Natural killer cell (primary cell): Measurements from ENCODE around the gene MTG2. TPM values are rescaled to one million over a fixed set of nuclear protein-coding genes. Genes with fewer than 3 reads are reported as not detected.

ENCODE experiments used
- ATAC-seq, 3 donors: fragments of 150-1000 bp in 2 of 3; fragments of 200-7000 bp in 1 of 3; cut with Tn5 transposase; 1 replicate in 1 of 3; 2 replicates in 2 of 3; pipeline ENCODE4 v1.10.0; 2021; ENCODE audit warnings: mild to moderate bottlenecking in 2 of 3, moderate library complexity in 2 of 3
- DNase-seq, 2 donors: peaks; one replicate each; pipeline versions ENCODE4 v3.0.0 to v3.0.0-alpha.2; 2013 to 2021; ENCODE audit warnings: mixed read lengths in 1 of 2
- H3K27ac ChIP-seq: one replicate; pipeline ENCODE4 v1.5.1; 2013; ENCODE audit warnings: mild to moderate bottlenecking, low read length
- H3K27me3 ChIP-seq: one replicate; pipeline ENCODE4 v1.6.1; 2013; ENCODE audit warnings: low read length; ENCODE audit not compliant: control insufficient read depth, insufficient read depth
- H3K36me3 ChIP-seq: one replicate; pipeline ENCODE4 v1.6.1; 2013; ENCODE audit warnings: low read length; ENCODE audit not compliant: control insufficient read depth, insufficient read depth
- H3K4me1 ChIP-seq: one replicate; pipeline ENCODE4 v1.6.1; 2013; ENCODE audit warnings: low read length; ENCODE audit not compliant: control insufficient read depth, insufficient read depth
- H3K4me3 ChIP-seq: one replicate; pipeline ENCODE4 v1.5.1; 2013; ENCODE audit warnings: low read length
- H3K9me3 ChIP-seq: one replicate; pipeline ENCODE4 v1.6.1; 2013; ENCODE audit warnings: low read length; ENCODE audit not compliant: control insufficient read depth, insufficient read depth
- H3K27ac Mint-ChIP-seq, 2 donors: one replicate each; pipeline ENCODE4 v1.8.0; 2022; ENCODE audit warnings: mild to moderate bottlenecking in 2 of 2, mixed read lengths in 2 of 2, moderate library complexity in 1 of 2
- H3K27me3 Mint-ChIP-seq, 2 donors: one replicate each; pipeline ENCODE4 v1.8.0; 2022; ENCODE audit warnings: low read depth in 2 of 2, mixed read lengths in 2 of 2
- H3K36me3 Mint-ChIP-seq: one replicate; pipeline ENCODE4 v1.8.0; 2022; ENCODE audit warnings: mixed read lengths
- H3K4me1 Mint-ChIP-seq, 2 donors: one replicate each; pipeline ENCODE4 v1.8.0; 2022; ENCODE audit warnings: mixed read lengths in 2 of 2
- H3K4me3 Mint-ChIP-seq: one replicate; pipeline ENCODE4 v1.8.0; 2022; ENCODE audit warnings: mild to moderate bottlenecking, moderate library complexity, mixed read lengths
- H3K9me3 Mint-ChIP-seq, 2 donors: one replicate each; pipeline ENCODE4 v1.8.0; 2022; ENCODE audit warnings: mixed read lengths in 2 of 2
- CTCF ChIP-seq: fragments of 200-600 bp; IDR thresholded peaks from one replicate; pipeline ENCODE4 v1.8.0; 2022; ENCODE audit warnings: antibody characterized with exemption
- WGBS: methylation state at CpG from one replicate; pipeline ENCODE4 v1.1.7; 2013; ENCODE audit warnings: missing lambda C conversion rate; ENCODE audit not compliant: insufficient coverage; 5-methylcytosine and 5-hydroxymethylcytosine counted together
- intact Hi-C: fragments of 100-400 bp; cut with micrococcal nuclease; formaldehyde crosslinking; loops from one replicate; pipeline ENCODE4 v1.14.2; 2022
- total RNA-seq, 4 donors: library from RNA; stranded (reverse); fragments of 120-200 nt in 1 of 4; gene quantifications; one replicate each; pipeline versions ENCODE4 v1.2.3 to v1.2.4, GENCODE V29; 2013 to 2022

MTG2 gene
- total RNA-seq, 3 donors from 2014 or later (not counting 1 experiment from before 2014, with no cell fraction given), result 16.8 to 25.8 (median 25.3) TPM

- Mint-ChIP-seq H3K4me3 (no peak overlapping the region), H3K9me3 (no peaks in the 10 kb centered on the region), H3K27ac (no peak overlapping the region), H3K4me1 (no peaks in the 10 kb centered on the region), H3K36me3 (no peaks in the 10 kb centered on the region), H3K27me3 (no peaks in the 10 kb centered on the region)
- Histone ChIP-seq H3K27ac (no peak overlapping the region), H3K36me3 (peaks cover 34% of the 10 kb centered on the region), H3K4me1 (no peaks in the 10 kb centered on the region), H3K27me3 (no peaks in the 10 kb centered on the region), H3K4me3 (no peak overlapping the region), H3K9me3 (no peaks in the 10 kb centered on the region)
- DNase-seq (no peak), ATAC-seq (no peak)
- 71% methylated on average over 5 of the region's 5 CpGs for WGBS
- intact Hi-C loops, result no loop called here
- no peak for TF ChIP-seq CTCF
Measured at GRCh38 chr20:62202083-62202395, 19.2 kb downstream of the MTG2 start.

GRCh38 chr20:62202676-62203377, 20.0 kb downstream of the MTG2 start:
- H3K36me3 Mint-ChIP-seq, result no peaks in the 10 kb centered on the region
- ATAC-seq (no peak), DNase-seq (no peak)
- no peaks in the 10 kb centered on the region for H3K9me3 ChIP-seq
- H3K4me3 Mint-ChIP-seq, result no peak overlapping the region
- no peaks in the 10 kb centered on the region for H3K4me1 Mint-ChIP-seq
- no peaks in the 10 kb centered on the region for H3K27me3 ChIP-seq
- H3K27me3 Mint-ChIP-seq, result no peaks in the 10 kb centered on the region
- WGBS, result 95% methylated on average over 23 of the region's 23 CpGs
- H3K9me3 Mint-ChIP-seq, result no peaks in the 10 kb centered on the region
- no peak overlapping the region for H3K27ac Mint-ChIP-seq
- intact Hi-C loops, result no loop called here
- no peak for TF ChIP-seq CTCF
- no peak overlapping the region for H3K27ac ChIP-seq
- H3K4me3 ChIP-seq, result no peak overlapping the region
- no peaks in the 10 kb centered on the region for H3K4me1 ChIP-seq
- H3K36me3 ChIP-seq, result peaks cover 31% of the 10 kb centered on the region

- ATAC-seq, result no peak
- no peaks in the 10 kb centered on the region for H3K27me3 ChIP-seq
- H3K4me3 ChIP-seq, result no peak overlapping the region
- H3K4me1 ChIP-seq, result no peaks in the 10 kb centered on the region
- H3K4me3 Mint-ChIP-seq, result no peak overlapping the region
- no peaks in the 10 kb centered on the region for H3K4me1 Mint-ChIP-seq
- DNase-seq, result no peak
- intact Hi-C loops, result no loop called here
- H3K36me3 ChIP-seq, result peaks cover 24% of the 10 kb centered on the region
- H3K9me3 ChIP-seq, result no peaks in the 10 kb centered on the region
- TF ChIP-seq CTCF, result no peak
- no peak overlapping the region for H3K27ac Mint-ChIP-seq
- H3K27me3 Mint-ChIP-seq, result no peaks in the 10 kb centered on the region
- WGBS, result 91% methylated on average over 22 of the region's 22 CpGs
- H3K27ac ChIP-seq, result no peak overlapping the region
- no peaks in the 10 kb centered on the region for H3K9me3 Mint-ChIP-seq
- no peaks in the 10 kb centered on the region for H3K36me3 Mint-ChIP-seq
Measured at GRCh38 chr20:62203378-62204030, 20.7 kb downstream of the MTG2 start.
